ENCODE data around the gene AP2S1. TPM values are rescaled to one million over a fixed set of nuclear protein-coding genes. Genes with fewer than 3 reads are reported as not detected.

The AP2S1 gene
- total RNA-seq, 2 donors from 2014 or later = 76.5 to 93.8 TPM

GRCh38 chr19:46815833-46816627, 34.6 kb downstream of the AP2S1 start:
- ATAC-seq (ENCODE audit: insufficient number of reproducible peaks, low FRiP score, low read depth) = no peak
- Histone ChIP-seq H3K9me3 (no peaks in the 10 kb centered on the region), H3K27ac (no peak overlapping the region), H3K36me3 (no peaks in the 10 kb centered on the region), H3K4me3 (no peak overlapping the region), H3K27me3 (replicated peaks; ENCODE audit: insufficient read depth) (no peaks in the 10 kb centered on the region), H3K4me1 (ENCODE audit: control insufficient read depth in 1 of 2, low read depth in 2 of 2) (peaks cover 7 to 23% of the 10 kb centered on the region in 2 donors)
- TF ChIP-seq CTCF (IDR thresholded peaks at IDR 0.05) = no peak
- no peak for DNase-seq (ENCODE audit: low spot score)

GRCh38 chr19:46813839-46814358, 36.7 kb downstream of the AP2S1 start:
- peak overlapping the region; percentile 90 to 97 for H3K27ac ChIP-seq
- H3K9me3 ChIP-seq = no peaks in the 10 kb centered on the region
- no peaks in the 10 kb centered on the region for H3K27me3 ChIP-seq (replicated peaks; ENCODE audit: insufficient read depth)
- H3K4me3 ChIP-seq = no peak overlapping the region
- peaks cover 7 to 23% of the 10 kb centered on the region in 2 donors for H3K4me1 ChIP-seq (ENCODE audit: control insufficient read depth in 1 of 2, low read depth in 2 of 2)
- DNase-seq (ENCODE audit: low spot score) = no peak
- H3K36me3 ChIP-seq = no peaks in the 10 kb centered on the region
- ATAC-seq (ENCODE audit: insufficient number of reproducible peaks, low FRiP score, low read depth) = peak; percentile 42
- no peak for TF ChIP-seq CTCF (IDR thresholded peaks at IDR 0.05)

- H3K4me3 ChIP-seq = no peak overlapping the region
- no peaks in the 10 kb centered on the region for H3K9me3 ChIP-seq
- ATAC-seq (ENCODE audit: insufficient number of reproducible peaks, low FRiP score, low read depth) = peak; percentile 71
- H3K4me1 ChIP-seq (ENCODE audit: control insufficient read depth in 1 of 2, low read depth in 2 of 2) = peaks cover 7 to 23% of the 10 kb centered on the region in 2 donors
- TF ChIP-seq CTCF (IDR thresholded peaks at IDR 0.05) = no peak
- no peak for DNase-seq (ENCODE audit: low spot score)
- H3K27me3 ChIP-seq (replicated peaks; ENCODE audit: insufficient read depth) = no peaks in the 10 kb centered on the region
- no peaks in the 10 kb centered on the region for H3K36me3 ChIP-seq
- H3K27ac ChIP-seq = peak overlapping the region; percentile 90 to 97
Observed at GRCh38 chr19:46812977-46813838, 37.4 kb downstream of the AP2S1 start.

GRCh38 chr19:46809534-46810272, 40.9 kb downstream of the AP2S1 start:
- H3K4me1 ChIP-seq (ENCODE audit: control insufficient read depth in 1 of 2, low read depth in 2 of 2) = peaks cover 7 to 20% of the 10 kb centered on the region in 2 donors
- no peaks in the 10 kb centered on the region for H3K27me3 ChIP-seq (replicated peaks; ENCODE audit: insufficient read depth)
- H3K9me3 ChIP-seq = no peaks in the 10 kb centered on the region
- no peak overlapping the region for H3K27ac ChIP-seq
- H3K36me3 ChIP-seq = no peaks in the 10 kb centered on the region
- DNase-seq (ENCODE audit: low spot score) (no peak), ATAC-seq (ENCODE audit: insufficient number of reproducible peaks, low FRiP score, low read depth) (no peak)
- no peak overlapping the region for H3K4me3 ChIP-seq
- no peak for TF ChIP-seq CTCF (IDR thresholded peaks at IDR 0.05)
